Heart right ventricle (tissue), 16 donors: ENCODE data around the gene UROS. TPM values are rescaled to one million over a fixed set of nuclear protein-coding genes. Genes with fewer than 3 reads are reported as not detected.

Experiments used
- ATAC-seq, 8 donors: fragments of 200-7000 bp; cut with Tn5 transposase; one replicate each; pipeline ENCODE4 v1.9.1; 2020; ENCODE audit warnings: mild to moderate bottlenecking in 8 of 8, moderate library complexity in 8 of 8, moderate number of reproducible peaks in 1 of 8
- DNase-seq, 2 donors: peaks; one replicate each; pipeline ENCODE4 v3.0.0-alpha.2; 2020
- H3K27ac ChIP-seq, 10 donors: fragments of 200-600 bp; sonication (generic) in 2 of 10; one replicate each; pipeline versions ENCODE4 v1.5.0 to v1.8.0; 2020 to 2022; ENCODE audit warnings: mild to moderate bottlenecking in 3 of 10
- H3K27me3 ChIP-seq, 7 donors: fragments of 200-600 bp; one replicate each; pipeline ENCODE4 v1.8.0; 2021 to 2022; ENCODE audit warnings: mild to moderate bottlenecking in 2 of 7
- H3K36me3 ChIP-seq, 9 donors: fragments of 200-600 bp; sonication (generic) in 1 of 9; one replicate each; pipeline versions ENCODE4 v1.5.0 to v1.8.0; 2020 to 2022; ENCODE audit warnings: mild to moderate bottlenecking in 2 of 9
- H3K4me1 ChIP-seq, 9 donors: fragments of 200-600 bp; sonication (generic) in 1 of 9; one replicate each; pipeline versions ENCODE4 v1.5.0 to v1.8.0; 2020 to 2022; ENCODE audit warnings: mild to moderate bottlenecking in 4 of 9
- H3K4me3 ChIP-seq, 10 donors: fragments of 200-600 bp; sonication (generic) in 2 of 10; one replicate each; pipeline versions ENCODE4 v1.5.0 to v1.8.0; 2020 to 2022; ENCODE audit warnings: mild to moderate bottlenecking in 7 of 10, moderate library complexity in 2 of 10
- H3K9me3 ChIP-seq, 11 donors: fragments of 200-600 bp in 10 of 11; sonication (generic) in 2 of 11; one replicate each; pipeline versions ENCODE4 v1.5.0 to v1.8.0; 2013 to 2022; ENCODE audit warnings: mild to moderate bottlenecking in 2 of 11, control low read depth in 1 of 11, moderate library complexity in 1 of 11
- CTCF ChIP-seq, 9 donors: fragments of 200-600 bp; sonication (generic) in 2 of 9; IDR thresholded peaks; one replicate each; pipeline versions ENCODE4 v1.5.0 to v1.8.0; 2021 to 2022; ENCODE audit warnings: antibody characterized with exemption in 9 of 9, mild to moderate bottlenecking in 5 of 9, moderate library complexity in 1 of 9
- WGBS, 2 donors: extraction: QIAGEN DNeasy Blood & Tissue Kit; methylation state at CpG; one replicate each; pipeline ENCODE4 v1.1.7; 2013; ENCODE audit warnings: inconsistent platforms in 1 of 2; 5-methylcytosine and 5-hydroxymethylcytosine counted together
- intact Hi-C, 10 donors: fragments of 100-400 bp; cut with DNase I; formaldehyde crosslinking; loops; one replicate each; pipeline versions ENCODE4 v1.11.1 to v1.14.2; 2022
- polyA plus RNA-seq, 2 donors: library from polyadenylated mRNA; stranded (reverse); fragments of 200-250 nt; gene quantifications; one replicate each; pipeline ENCODE4 v1.2.3, GENCODE V29; 2013
- total RNA-seq, 10 donors: library from RNA; stranded (reverse); fragmentation: NEBNext Ultra II Directional in 3 of 10; extraction: Animal tissue kit (Norgen Biotek cat#: 25700) in 3 of 10; gene quantifications; one replicate each; pipeline versions ENCODE4 v1.2.1 to v1.2.4, GENCODE V29; 2021 to 2023
- donor health status: Arrhythmogenic right ventricular cardiomyopathy.
- donor health status: ischemic (EF 13 %, LVEDD 7.1; RV severe dilation, severe dysfunction).
- donor health status: healthy with polysubstance abuse.
- donor health status: DM: no; HTN: yes; CAD: no.
- donor health status: DM: no; HTN: no; CAD: no.
- donor health status: ischemic (EF 25% LVEDD 6.9; RV normal size, moderate dysfunction).
- donor health status: ischemic (EF 25% LVEDD 5.7; RV mildly dilated, moderate dysfunction).
- donor health status: healthy.
- donor health status: DM: yes; HTN: yes; CAD: no.
- donor health status: Ischemic cardiomyopathy.
- donor health status: ischemic (EF 35%, LVEDD 5.7; RV mildly dilated, moderate dysfunction).
- donor health status: nonischemic (EF 11% LVEDD 7.7; RV severe dilation, severe dysfunction).
- donor health status: DM: yes; HTN: yes; CAD: no.
- donor health status: PGD.
- donor health status: ischemic (EF 29% LVEDD 5.4; RV normal size, mild dysfunction).
- donor health status: nonischemic (EF 23%, LVEDD 6.1; RV moderate dilation, normal function).

The UROS gene
- total and polyA plus RNA-seq, 12 donors = 42.5 to 84.3 (median 70.8) TPM

- DNase-seq (no peak), ATAC-seq (no peak)
- Histone ChIP-seq H3K27ac (no peak overlapping the region), H3K36me3 (peaks cover 0 to 62% (median 26%) of the 10 kb centered on the region in 9 donors), H3K4me1 (peaks cover 0 to 4% (median 0%) of the 10 kb centered on the region in 9 donors), H3K9me3 (no peaks in the 10 kb centered on the region), H3K27me3 (no peaks in the 10 kb centered on the region), H3K4me3 (no peak overlapping the region)
- WGBS, 2 donors = 0% methylated on average over 1 of the region's 1 CpG
- no peak for TF ChIP-seq CTCF (IDR thresholded peaks at IDR 0.05)
- intact Hi-C loops = no loop called here
Observed at GRCh38 chr10:125815764-125816163, 7.3 kb downstream of the UROS start.

- H3K4me3 ChIP-seq = no peak overlapping the region
- H3K9me3 ChIP-seq = no peaks in the 10 kb centered on the region
- no peaks in the 10 kb centered on the region for H3K4me1 ChIP-seq
- ATAC-seq (no peak), DNase-seq (no peak)
- H3K36me3 ChIP-seq = peaks cover 0 to 92% (median 32%) of the 10 kb centered on the region in 9 donors
- WGBS, 2 donors = 93 to 99% methylated on average over 1 of the region's 1 CpG
- TF ChIP-seq CTCF (IDR thresholded peaks at IDR 0.05) = no peak
- intact Hi-C loops = no loop called here
- H3K27ac ChIP-seq = no peak overlapping the region
- no peaks in the 10 kb centered on the region for H3K27me3 ChIP-seq
Observed at GRCh38 chr10:125812128-125812750, 10.8 kb downstream of the UROS start.

GRCh38 chr10:125811251-125811650, 11.8 kb downstream of the UROS start:
- WGBS, 2 donors = 86 to 89% methylated on average over 1 of the region's 1 CpG
- Histone ChIP-seq H3K4me1 (peaks cover 0 to 8% (median 0%) of the 10 kb centered on the region in 9 donors), H3K9me3 (no peaks in the 10 kb centered on the region), H3K36me3 (peaks cover 0 to 100% (median 35%) of the 10 kb centered on the region in 9 donors), H3K27ac (no peak overlapping the region), H3K27me3 (no peaks in the 10 kb centered on the region), H3K4me3 (no peak overlapping the region)
- no peak for DNase-seq
- no peak for TF ChIP-seq CTCF (IDR thresholded peaks at IDR 0.05)
- intact Hi-C loops = no loop called here
- no peak for ATAC-seq

- intact Hi-C loops = no loop called here
Observed at GRCh38 chr10:125808047-125808446, 15.0 kb downstream of the UROS start.

More at GRCh38 chr10:125808047-125808446, 15.0 kb downstream of the UROS start:
- Histone ChIP-seq H3K27me3 (no peaks in the 10 kb centered on the region), H3K36me3 (peaks cover 0 to 100% (median 28%) of the 10 kb centered on the region in 9 donors), H3K9me3 (no peaks in the 10 kb centered on the region), H3K27ac (no peak overlapping the region), H3K4me3 (no peak overlapping the region), H3K4me1 (peaks cover 0 to 9% (median 0%) of the 10 kb centered on the region in 9 donors)
- WGBS, 2 donors = 91 to 95% methylated on average over 1 of the region's 1 CpG
- ATAC-seq = no peak
- no peak for TF ChIP-seq CTCF (IDR thresholded peaks at IDR 0.05)
- DNase-seq = no peak
